Mesothelial cell of epicardium (in vitro differentiated cells): ENCODE measurements around the gene CYSLTR2. TPM values are rescaled to one million over a fixed set of nuclear protein-coding genes. Genes with fewer than 3 reads are reported as not detected.

Source experiments
- DNase-seq, 2 experiments: peaks; one replicate each; pipeline ENCODE4 v3.0.0; 2021; ENCODE audit warnings: low spot score in 2 of 2; ENCODE audit not compliant: unreplicated experiment in 2 of 2
- H3K27ac Mint-ChIP-seq: 2 replicates; pipeline ENCODE4 v1.8.0; 2021; ENCODE audit warnings: mixed read lengths
- H3K27me3 Mint-ChIP-seq: 2 replicates; pipeline ENCODE4 v1.8.0; 2021; ENCODE audit warnings: low read depth, mixed read lengths
- H3K36me3 Mint-ChIP-seq: 2 replicates; pipeline ENCODE4 v1.8.0; 2021; ENCODE audit warnings: mixed read lengths
- H3K4me1 Mint-ChIP-seq: 2 replicates; pipeline ENCODE4 v1.8.0; 2021; ENCODE audit warnings: mixed read lengths
- H3K4me3 Mint-ChIP-seq: 2 replicates; pipeline ENCODE4 v1.8.0; 2021; ENCODE audit warnings: mild to moderate bottlenecking, moderate library complexity, mixed read lengths
- H3K9me3 Mint-ChIP-seq: 2 replicates; pipeline ENCODE4 v1.8.0; 2021; ENCODE audit warnings: mixed read lengths
- CTCF ChIP-seq: fragments of 200-600 bp; sonication (generic); IDR thresholded peaks from one replicate; pipeline ENCODE4 v1.5.0; 2021; ENCODE audit warnings: antibody characterized with exemption; ENCODE audit not compliant: unreplicated experiment
- total RNA-seq: library from RNA; stranded (reverse); gene quantifications from 3 replicates; pipeline ENCODE4 v1.2.1, GENCODE V29; 2021

Gene CYSLTR2
- total RNA-seq, 1 donor from 2014 or later = 3.9 TPM

- DNase-seq = no peak
- Mint-ChIP-seq H3K4me1 (peaks cover 3% of the 10 kb centered on the region), H3K27me3 (no peaks in the 10 kb centered on the region), H3K4me3 (no peak overlapping the region), H3K9me3 (peaks cover 40% of the 10 kb centered on the region), H3K27ac (no peak overlapping the region), H3K36me3 (peaks cover 8% of the 10 kb centered on the region)
- TF ChIP-seq CTCF = no peak
Observed at GRCh38 chr13:48637601-48638000, 16.1 kb upstream of the CYSLTR2 start.

- no peaks in the 10 kb centered on the region for H3K27me3 Mint-ChIP-seq
- no peak for DNase-seq
- H3K4me3 Mint-ChIP-seq = no peak overlapping the region
- peaks cover 3% of the 10 kb centered on the region for H3K4me1 Mint-ChIP-seq
- H3K9me3 Mint-ChIP-seq = peaks cover 26% of the 10 kb centered on the region
- TF ChIP-seq CTCF = no peak
- H3K36me3 Mint-ChIP-seq = peaks cover 8% of the 10 kb centered on the region
- no peak overlapping the region for H3K27ac Mint-ChIP-seq
Observed at GRCh38 chr13:48640767-48641166, 13.0 kb upstream of the CYSLTR2 start.

- peaks cover 5% of the 10 kb centered on the region for H3K36me3 Mint-ChIP-seq
- no peak for TF ChIP-seq CTCF
- no peak for DNase-seq
- no peak overlapping the region for H3K27ac Mint-ChIP-seq
- peaks cover 3% of the 10 kb centered on the region for H3K4me1 Mint-ChIP-seq
- H3K4me3 Mint-ChIP-seq = no peak overlapping the region
- no peaks in the 10 kb centered on the region for H3K27me3 Mint-ChIP-seq
- H3K9me3 Mint-ChIP-seq = peaks cover 22% of the 10 kb centered on the region
Observed at GRCh38 chr13:48641404-48641803, 12.3 kb upstream of the CYSLTR2 start.

GRCh38 chr13:48642061-48642460 lies 11.7 kb upstream of the CYSLTR2 start:
- TF ChIP-seq CTCF = no peak
- DNase-seq = no peak
- H3K27ac Mint-ChIP-seq = no peak overlapping the region

GRCh38 chr13:48643159-48643558 lies 10.6 kb upstream of the CYSLTR2 start:
- no peak for TF ChIP-seq CTCF
- H3K27ac Mint-ChIP-seq = no peak overlapping the region
- H3K4me3 Mint-ChIP-seq = no peak overlapping the region
- H3K4me1 Mint-ChIP-seq = peaks cover 6% of the 10 kb centered on the region
- no peak for DNase-seq
- no peaks in the 10 kb centered on the region for H3K27me3 Mint-ChIP-seq
- no peaks in the 10 kb centered on the region for H3K36me3 Mint-ChIP-seq
- peaks cover 12% of the 10 kb centered on the region for H3K9me3 Mint-ChIP-seq

More at GRCh38 chr13:48642061-48642460, 11.7 kb upstream of the CYSLTR2 start:
- Mint-ChIP-seq H3K4me3 (no peak overlapping the region), H3K9me3 (peaks cover 19% of the 10 kb centered on the region), H3K4me1 (peaks cover 3% of the 10 kb centered on the region), H3K36me3 (peaks cover 2% of the 10 kb centered on the region), H3K27me3 (no peaks in the 10 kb centered on the region)

GRCh38 chr13:48644141-48644540 lies 9.6 kb upstream of the CYSLTR2 start:
- H3K27ac Mint-ChIP-seq = no peak overlapping the region
- peaks cover 3% of the 10 kb centered on the region for H3K9me3 Mint-ChIP-seq
- H3K36me3 Mint-ChIP-seq = no peaks in the 10 kb centered on the region
- no peaks in the 10 kb centered on the region for H3K27me3 Mint-ChIP-seq
- no peak for TF ChIP-seq CTCF
- DNase-seq = no peak
- peaks cover 16% of the 10 kb centered on the region for H3K4me1 Mint-ChIP-seq
- H3K4me3 Mint-ChIP-seq = no peak overlapping the region
